Measurements from ENCODE around the gene PRPF40A. TPM values are rescaled to one million over a fixed set of nuclear protein-coding genes. Genes with fewer than 3 reads are reported as not detected.

Gene PRPF40A
- total RNA-seq = 87.5 and 162 TPM in 2 replicates

DNA sequence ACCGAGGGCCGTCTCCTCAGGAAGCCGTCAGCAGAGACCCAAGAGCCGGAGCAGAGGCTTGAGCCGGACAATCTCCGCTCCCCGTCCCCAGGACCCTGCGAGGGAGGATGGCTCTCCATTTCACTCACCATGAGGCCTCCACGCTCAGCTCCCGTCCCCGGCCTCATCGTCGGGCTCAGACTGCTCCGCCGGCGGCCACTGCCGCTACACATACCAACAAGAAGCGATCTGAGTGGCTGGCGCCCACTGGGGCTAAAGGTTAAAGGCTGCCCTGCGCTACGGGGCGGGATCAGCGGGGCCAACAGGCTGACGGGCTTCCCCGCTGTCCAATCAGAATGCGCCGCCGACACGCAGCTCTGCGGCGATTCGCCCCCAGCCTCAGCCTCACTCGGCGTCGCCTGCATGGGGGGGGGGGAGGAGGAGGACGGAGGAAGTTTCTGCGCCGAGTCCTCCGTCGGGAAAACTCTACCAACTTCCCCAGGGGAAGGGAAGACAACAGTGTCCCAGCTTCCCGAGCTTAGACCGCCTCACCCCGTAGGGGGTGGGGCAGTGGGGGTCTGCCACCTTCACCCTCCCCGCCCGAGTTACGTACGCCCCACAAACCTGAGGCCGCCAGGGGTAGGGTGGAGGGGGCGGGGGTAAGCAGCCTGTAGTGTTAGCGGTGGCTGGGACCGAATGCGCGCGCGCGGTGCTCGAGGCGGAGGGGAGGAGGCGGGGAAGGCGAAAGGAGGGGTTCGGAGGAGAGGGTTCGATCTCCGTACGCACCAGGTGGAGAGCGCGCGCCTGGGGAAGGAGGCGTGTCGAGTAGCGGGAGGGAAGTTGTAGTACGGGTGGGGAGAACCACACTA is at the start of gene PRPF40A:
TSS of gene PRPF40A (minus strand) at position 234 of the 848 bp plus-strand sequence. CDS start at position 212, 22 bp downstream.

GRCh38 chr2:152718076-152718908 is 1.0 kb upstream of the PRPF40A start, which contains the start of gene ARL6IP6:
Gene ARL6IP6 (plus strand): TSS chr2:152718620. CDS start chr2:152718625, 5 bp downstream.

Other genes with a start within 250 kb of the PRPF40A start
- gene ARL6IP6, start 1.2 kb upstream of the PRPF40A start, total RNA-seq = 33.5 and 36.1 TPM in 2 replicates